ENCODE measurements around the gene AP2B1. TPM values are rescaled to one million over a fixed set of nuclear protein-coding genes. Genes with fewer than 3 reads are reported as not detected.
A peak's percentile ranks its signal among the peaks of the same experiment; 100 is the strongest.

AP2B1 gene
- total and polyA plus RNA-seq, 9 of the 15 experiments (the other 6 are each of a cell fraction or from before 2014, with no cell fraction given): 60.1 to 287 (median 105) TPM

DNA sequence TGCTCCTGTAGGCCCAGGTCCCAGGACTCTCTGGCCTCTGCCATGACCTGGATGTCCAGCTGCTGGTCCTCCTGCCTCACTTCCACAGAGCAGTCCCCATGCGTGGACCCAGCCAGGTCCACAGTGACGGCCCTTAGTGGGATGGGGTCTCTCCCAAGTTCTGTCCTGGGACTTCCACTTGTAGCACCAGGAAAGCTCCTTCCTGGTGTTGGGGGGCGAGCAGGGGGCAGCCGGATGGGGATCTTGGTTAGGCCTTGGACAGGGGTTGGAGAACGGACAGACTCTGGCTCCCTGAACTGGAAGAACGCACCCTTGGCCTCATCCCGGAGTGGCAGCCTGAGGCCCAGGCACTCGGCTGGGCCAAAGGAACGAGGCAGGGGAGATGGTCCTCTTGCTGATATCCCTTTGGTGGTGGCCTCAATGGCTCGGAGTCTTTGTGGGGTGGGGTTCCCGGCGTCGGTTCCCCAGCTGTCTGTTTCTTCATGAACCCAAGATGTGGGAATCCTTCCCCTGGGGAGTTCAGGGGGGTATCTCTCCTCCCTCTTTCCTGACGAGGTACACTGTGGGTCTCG is 158.7 kb downstream of the AP2B1 start (continued):
- no peak for TF ChIP-seq FOXM1 (IDR thresholded peaks at IDR 0.05; ENCODE audit: low read depth)
- TF ChIP-seq FOXM1 (CRISPR knock-in tag; IDR thresholded peaks at IDR 0.05; ENCODE audit: low read depth): no peak

DNA sequence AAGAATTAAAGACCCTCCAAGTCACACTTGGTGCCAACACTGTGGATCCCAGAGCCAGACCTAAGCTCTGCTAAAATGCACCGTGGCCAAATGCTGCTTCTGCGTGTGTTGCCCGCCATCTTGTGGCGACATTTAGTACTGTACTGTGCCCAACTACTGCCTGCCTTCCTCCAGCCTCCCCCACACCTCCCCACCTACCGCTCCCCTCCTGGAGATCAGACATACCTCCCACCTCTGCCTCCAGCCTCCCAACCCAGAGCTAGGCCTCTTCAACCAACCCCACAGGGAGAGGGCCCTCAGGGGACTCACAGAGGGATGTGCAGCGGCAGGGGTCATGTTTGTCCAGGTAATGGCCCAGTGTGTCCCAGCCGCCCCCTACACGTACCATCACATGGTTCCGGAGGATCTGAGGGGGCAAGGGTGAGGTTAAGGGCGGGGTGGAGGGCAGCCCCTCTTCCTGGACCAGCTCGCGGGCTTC is 160.5 kb downstream of the AP2B1 start:
- H3K27ac ChIP-seq (ENCODE audit: extremely low read depth, low read depth, low read length): no peak overlapping the region
- in situ Hi-C loops (cut with MboI): loop anchor here (5.0 to 25.0 kb wide), 4 partner anchors 190 to 1310 kb away; partner anchors contain the start of genes NLE1 and UNC45B
- TF ChIP-seq ARID2 (IDR thresholded peaks at IDR 0.05) (peak; percentile 52; the same call in 1 of the 2 replicates), ELF1 (tag; IDR thresholded peaks at IDR 0.05) (no peak), SMC3 (conservative IDR thresholded peaks at IDR 0.05; ENCODE audit: insufficient read depth, low read depth, low read length) (peak; percentile 88), ETV6 (IDR thresholded peaks at IDR 0.05; ENCODE audit: borderline replicate concordance in 1 of 2, low read depth in 2 of 2, low read length in 1 of 2) (no peak), ETV6 (CRISPR knock-in tag; IDR thresholded peaks at IDR 0.05; ENCODE audit: borderline replicate concordance) (no peak), CTBP1 (IDR thresholded peaks at IDR 0.05; ENCODE audit: borderline replicate concordance) (no peak), SMARCA4 (IDR thresholded peaks at IDR 0.05) (no peak), CC2D1A (IDR thresholded peaks at IDR 0.05) (peak; percentile 80), RB1 (IDR thresholded peaks at IDR 0.05; ENCODE audit: low read depth) (0 out of 2 replicates have a peak, but pooled peaks have one; percentile 44), EGR1 (conservative IDR thresholded peaks at IDR 0.05) (peak; percentile 36; the same call in 1 of the 2 replicates)
- TF ChIP-seq, protein P1, sequence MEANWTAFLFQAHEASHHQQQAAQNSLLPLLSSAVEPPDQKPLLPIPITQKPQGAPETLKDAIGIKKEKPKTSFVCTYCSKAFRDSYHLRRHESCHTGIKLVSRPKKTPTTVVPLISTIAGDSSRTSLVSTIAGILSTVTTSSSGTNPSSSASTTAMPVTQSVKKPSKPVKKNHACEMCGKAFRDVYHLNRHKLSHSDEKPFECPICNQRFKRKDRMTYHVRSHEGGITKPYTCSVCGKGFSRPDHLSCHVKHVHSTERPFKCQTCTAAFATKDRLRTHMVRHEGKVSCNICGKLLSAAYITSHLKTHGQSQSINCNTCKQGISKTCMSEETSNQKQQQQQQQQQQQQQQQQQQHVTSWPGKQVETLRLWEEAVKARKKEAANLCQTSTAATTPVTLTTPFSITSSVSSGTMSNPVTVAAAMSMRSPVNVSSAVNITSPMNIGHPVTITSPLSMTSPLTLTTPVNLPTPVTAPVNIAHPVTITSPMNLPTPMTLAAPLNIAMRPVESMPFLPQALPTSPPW (CRISPR knock-in tag; IDR thresholded peaks at IDR 0.05): peak; percentile 39; the same call in 1 of the 2 replicates
- TF ChIP-seq, protein P2, sequence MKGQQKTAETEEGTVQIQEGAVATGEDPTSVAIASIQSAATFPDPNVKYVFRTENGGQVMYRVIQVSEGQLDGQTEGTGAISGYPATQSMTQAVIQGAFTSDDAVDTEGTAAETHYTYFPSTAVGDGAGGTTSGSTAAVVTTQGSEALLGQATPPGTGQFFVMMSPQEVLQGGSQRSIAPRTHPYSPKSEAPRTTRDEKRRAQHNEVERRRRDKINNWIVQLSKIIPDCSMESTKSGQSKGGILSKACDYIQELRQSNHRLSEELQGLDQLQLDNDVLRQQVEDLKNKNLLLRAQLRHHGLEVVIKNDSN (CRISPR knock-in tag; IDR thresholded peaks at IDR 0.05): no peak
- TF ChIP-seq, protein P3, sequence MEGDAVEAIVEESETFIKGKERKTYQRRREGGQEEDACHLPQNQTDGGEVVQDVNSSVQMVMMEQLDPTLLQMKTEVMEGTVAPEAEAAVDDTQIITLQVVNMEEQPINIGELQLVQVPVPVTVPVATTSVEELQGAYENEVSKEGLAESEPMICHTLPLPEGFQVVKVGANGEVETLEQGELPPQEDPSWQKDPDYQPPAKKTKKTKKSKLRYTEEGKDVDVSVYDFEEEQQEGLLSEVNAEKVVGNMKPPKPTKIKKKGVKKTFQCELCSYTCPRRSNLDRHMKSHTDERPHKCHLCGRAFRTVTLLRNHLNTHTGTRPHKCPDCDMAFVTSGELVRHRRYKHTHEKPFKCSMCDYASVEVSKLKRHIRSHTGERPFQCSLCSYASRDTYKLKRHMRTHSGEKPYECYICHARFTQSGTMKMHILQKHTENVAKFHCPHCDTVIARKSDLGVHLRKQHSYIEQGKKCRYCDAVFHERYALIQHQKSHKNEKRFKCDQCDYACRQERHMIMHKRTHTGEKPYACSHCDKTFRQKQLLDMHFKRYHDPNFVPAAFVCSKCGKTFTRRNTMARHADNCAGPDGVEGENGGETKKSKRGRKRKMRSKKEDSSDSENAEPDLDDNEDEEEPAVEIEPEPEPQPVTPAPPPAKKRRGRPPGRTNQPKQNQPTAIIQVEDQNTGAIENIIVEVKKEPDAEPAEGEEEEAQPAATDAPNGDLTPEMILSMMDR (IDR thresholded peaks at IDR 0.05 in 2 of 3, conservative IDR thresholded peaks at IDR 0.05 in 1 of 3; ENCODE audit: insufficient read depth in 2 of 3, low read depth in 1 of 3, low read length in 3 of 3): peak; percentile 86 to 90 (median 88)

More for the DNA sequence above, 160.5 kb downstream of the AP2B1 start:
- peak overlapping the region; percentile 1; the same call in 1 of the 2 replicates for H3K4me2 ChIP-seq (ENCODE audit: insufficient read depth, low read length)
- no peaks in the 10 kb centered on the region for H3K79me2 ChIP-seq (ENCODE audit: control insufficient read depth, insufficient read depth, low read length)
- H4K20me1 ChIP-seq (replicated peaks; ENCODE audit: control insufficient read depth, insufficient read depth, low read length): peaks cover 17% of the 10 kb centered on the region; the same call in 1 of the 2 replicates
- FAIRE-seq (no peak), DNase-seq (ENCODE audit: extremely low read depth in 1 of 4, low spot score in 3 of 4) (peak; percentile 78 to 87 (median 83)), ATAC-seq (peak; percentile 89)
- H3K36me3 ChIP-seq (ENCODE audit: control insufficient read depth, insufficient read depth, low read length): no peaks in the 10 kb centered on the region
- 0 out of 4 replicates have a peak overlapping the region, but pooled peaks of 1 of the 2 experiments have one; percentile 10 for H3K9ac ChIP-seq (ENCODE audit: insufficient read depth in 1 of 2, low read depth in 2 of 2, low read length in 2 of 2)
- POLR2A ChIA-PET: interaction anchor here (0.6 to 1.3 kb wide), 6 partner anchors 20 to 537 kb away, joined by 3 to 5 read pairs (median 4); partner anchors contain the start of gene TAF15
- H3K27me3 ChIP-seq (ENCODE audit: control insufficient read depth in 2 of 2, insufficient read depth in 2 of 2, low read length in 2 of 2): peaks cover 10 to 67% of the 10 kb centered on the region in 2 experiments; a peak in 4 of 5 replicates
- no peak overlapping the region for H3K4me3 ChIP-seq
- BruUV-seq (replicated peaks): no TSS peak
- no peak overlapping the region for H2AFZ ChIP-seq (ENCODE audit: low read depth, low read length)
- CTCF ChIA-PET (ENCODE audit: low intra/inter-chr PET ratio): interaction anchor here (0.7 to 2.0 kb wide), 6 partner anchors 134 to 1205 kb away, joined by 3 to 16 read pairs (median 6); no protein-coding TSS in a partner anchor
- H3K9me1 ChIP-seq (ENCODE audit: control insufficient read depth, insufficient read depth, low read length): no peaks in the 10 kb centered on the region
- no peaks in the 10 kb centered on the region for H3K9me3 ChIP-seq (replicated peaks; ENCODE audit: control insufficient read depth, insufficient read depth, low read depth, low read length)
- intact Hi-C loops (cut with micrococcal nuclease): loop anchor here (2.0 to 5.0 kb wide), 5 partner anchors 135 to 577 kb away; partner anchors contain the start of gene SLFN12L
- H3K4me1 ChIP-seq (replicated peaks in 1 of 2; ENCODE audit: control insufficient read depth in 2 of 2, insufficient read depth in 2 of 2, low read length in 2 of 2): peaks cover 11 to 19% of the 10 kb centered on the region in 2 experiments; a peak in 4 of 5 replicates
- WGBS (ENCODE audit: insufficient coverage, low coverage, missing lambda C conversion rate): 5% methylated on average over 11 of the region's 12 CpGs

Measured in K562 (cell line).